HepG2 (cell line): ENCODE measurements around the gene NRL. TPM values are rescaled to one million over a fixed set of nuclear protein-coding genes. Genes with fewer than 3 reads are reported as not detected.
A peak's percentile ranks its signal among the peaks of the same experiment; 100 is the strongest.

Experiments
- ARNT ChIP-seq: fragments of 450-650 bp; IDR thresholded peaks from 2 replicates; pipeline ENCODE4 v1.6.1; 2017
- CBX1 ChIP-seq: IDR thresholded peaks from one replicate; pipeline ENCODE4 v1.6.1; 2016; ENCODE audit warnings: antibody characterized with exemption, low read depth
- ELF4 ChIP-seq: sonication (generic); formaldehyde crosslinking; IDR thresholded peaks from 2 replicates; pipeline ENCODE4 v1.5.0; 2020; ENCODE audit warnings: missing genetic modification reagents, mild to moderate bottlenecking, moderate library complexity, borderline replicate concordance
- IKZF1 ChIP-seq: fragments of 450-650 bp; IDR thresholded peaks from 2 replicates; pipeline ENCODE4 v1.7.1; 2016
- ISL2 ChIP-seq: sonication (generic); formaldehyde crosslinking; IDR thresholded peaks from 2 replicates; pipeline ENCODE4 v1.5.0; 2020; ENCODE audit warnings: missing genetic modification reagents
- MXI1 ChIP-seq: IDR thresholded peaks from 3 replicates; pipeline ENCODE4 v1.6.1; 2012; ENCODE audit warnings: low read depth, low read length, inconsistent platforms, borderline replicate concordance
- SCMH1 ChIP-seq: sonication (generic); formaldehyde crosslinking; IDR thresholded peaks from 2 replicates; pipeline ENCODE4 v1.9.0; 2021; ENCODE audit warnings: missing genetic modification reagents, mild to moderate bottlenecking, borderline replicate concordance
- SYNCRIP ChIP-seq: fragments of 200-400 bp; formaldehyde crosslinking; IDR thresholded peaks from 2 replicates; pipeline ENCODE4 v1.6.1; 2018; ENCODE audit warnings: mild to moderate bottlenecking, low read depth, low read length; ENCODE audit not compliant: insufficient read depth
- TBX3 ChIP-seq: fragments of 450-650 bp; IDR thresholded peaks from 2 replicates; pipeline ENCODE4 v1.6.1; 2017; ENCODE audit warnings: antibody characterized with exemption, mild to moderate bottlenecking, inconsistent platforms, borderline replicate concordance
- THAP11 ChIP-seq: IDR thresholded peaks from 2 replicates; pipeline ENCODE4 v1.6.1; 2016; ENCODE audit warnings: missing biosample characterization, missing genetic modification reagents
- ZNF274 ChIP-seq: sonication (generic); formaldehyde crosslinking; IDR thresholded peaks from 2 replicates; pipeline ENCODE4 v1.5.1; 2020; ENCODE audit warnings: mild to moderate bottlenecking, missing genetic modification reagents
- ZNF30 ChIP-seq: sonication (generic); formaldehyde crosslinking; IDR thresholded peaks from 2 replicates; pipeline ENCODE4 v1.5.0; 2020; ENCODE audit warnings: mild to moderate bottlenecking, missing genetic modification reagents
- ZNF350 ChIP-seq: sonication (generic); formaldehyde crosslinking; IDR thresholded peaks from 2 replicates; pipeline ENCODE4 v1.4.0; 2020; ENCODE audit warnings: mild to moderate bottlenecking, low read depth, missing genetic modification reagents, borderline replicate concordance
- polyA plus RNA-seq, 8 experiments: library from polyadenylated mRNA; depleted of rRNA in 3 of 8; stranded (reverse) in 7 of 8; unstranded in 1 of 8; fragments of >200 nt; fragmentation: Illumina TruSeq in 4 of 8; extraction: Trizol in 4 of 8; gene quantifications; 2 replicates each; pipeline versions ENCODE4 v1.2.1 to v1.2.3, GENCODE V29; 2011 to 2016; ENCODE audit warnings: low read depth in 4 of 8, missing spikeins in 1 of 8, mixed read lengths in 1 of 8; ENCODE audit not compliant: insufficient read depth in 1 of 8
- total RNA-seq, 5 experiments: library from RNA; depleted of rRNA; stranded (reverse); fragments of >200 nt; fragmentation: Illumina TruSeq; extraction: Trizol; gene quantifications; 2 replicates each; pipeline ENCODE4 v1.2.3, GENCODE V29; 2016; ENCODE audit warnings: low read depth in 1 of 5
- TF ChIP-seq, protein P1 (sequence below): sonication (generic); formaldehyde crosslinking; IDR thresholded peaks from 2 replicates; pipeline ENCODE4 v1.5.0; 2020; ENCODE audit warnings: missing genetic modification reagents, mild to moderate bottlenecking, borderline replicate concordance
- TF ChIP-seq, protein P2 (sequence below): sonication (generic); formaldehyde crosslinking; IDR thresholded peaks from 2 replicates; pipeline ENCODE4 v1.4.0; 2020; ENCODE audit warnings: missing genetic modification reagents, borderline replicate concordance
- TF ChIP-seq, protein P3 (sequence below): sonication (generic); formaldehyde crosslinking; conservative IDR thresholded peaks from 2 replicates; pipeline ENCODE4 v1.4.0; 2020; ENCODE audit warnings: missing genetic modification reagents
- TF ChIP-seq, protein P4 (sequence below): sonication (generic); formaldehyde crosslinking; IDR thresholded peaks from 2 replicates; pipeline ENCODE4 v1.4.0; 2020; ENCODE audit warnings: missing genetic modification reagents
- TF ChIP-seq, protein P5 (sequence below): IDR thresholded peaks from 2 replicates; pipeline ENCODE4 v1.6.1; 2016; ENCODE audit warnings: low read depth, borderline replicate concordance

NRL gene
- total and polyA plus RNA-seq, 2 of the 13 experiments (the other 11 are each of a cell fraction or from before 2014, with no cell fraction given): 2.5 to 4.7 TPM

DNA sequence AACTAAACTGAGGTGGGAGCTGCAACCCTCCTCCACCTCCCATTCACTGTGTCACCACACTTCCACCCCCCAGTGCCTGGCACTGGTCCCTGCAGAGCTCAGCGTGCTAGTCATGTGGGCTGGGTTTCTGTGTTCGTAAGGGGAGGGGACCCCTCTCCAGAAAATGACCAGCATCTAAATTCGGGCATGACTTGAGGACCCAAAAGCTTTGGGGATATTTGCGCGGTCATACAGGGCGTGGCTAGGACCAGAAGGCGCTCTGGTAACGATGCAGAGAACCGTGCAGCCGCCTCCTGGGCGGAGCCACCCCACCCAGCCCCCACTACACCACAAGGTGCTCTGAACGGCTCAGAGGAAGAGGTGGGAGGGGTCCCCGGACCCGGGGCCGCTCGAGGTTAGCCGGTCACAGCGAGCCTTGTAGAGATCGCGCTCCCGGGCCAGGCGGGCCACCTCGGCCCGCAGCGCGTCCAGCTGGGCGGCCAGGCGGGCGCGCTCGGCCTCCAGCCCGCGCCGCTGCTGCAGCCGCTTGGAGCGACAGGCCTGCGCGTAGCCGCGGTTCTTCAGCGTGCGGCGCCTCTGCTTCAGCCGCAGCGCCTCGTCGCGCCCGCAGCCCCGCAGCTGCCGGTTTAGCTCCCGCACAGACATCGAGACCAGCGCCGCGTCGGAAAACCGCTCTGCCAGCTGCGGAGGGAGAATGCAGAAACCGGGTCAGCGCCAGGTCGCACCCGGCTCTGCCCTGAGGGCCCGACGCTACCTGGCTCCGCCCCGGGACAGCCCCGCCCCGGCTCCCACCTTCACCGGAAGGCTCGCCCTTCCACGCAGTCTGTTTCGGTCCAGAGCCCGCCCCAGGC, 33.6 kb downstream of the NRL start (continued):
- TF ChIP-seq, protein P1, sequence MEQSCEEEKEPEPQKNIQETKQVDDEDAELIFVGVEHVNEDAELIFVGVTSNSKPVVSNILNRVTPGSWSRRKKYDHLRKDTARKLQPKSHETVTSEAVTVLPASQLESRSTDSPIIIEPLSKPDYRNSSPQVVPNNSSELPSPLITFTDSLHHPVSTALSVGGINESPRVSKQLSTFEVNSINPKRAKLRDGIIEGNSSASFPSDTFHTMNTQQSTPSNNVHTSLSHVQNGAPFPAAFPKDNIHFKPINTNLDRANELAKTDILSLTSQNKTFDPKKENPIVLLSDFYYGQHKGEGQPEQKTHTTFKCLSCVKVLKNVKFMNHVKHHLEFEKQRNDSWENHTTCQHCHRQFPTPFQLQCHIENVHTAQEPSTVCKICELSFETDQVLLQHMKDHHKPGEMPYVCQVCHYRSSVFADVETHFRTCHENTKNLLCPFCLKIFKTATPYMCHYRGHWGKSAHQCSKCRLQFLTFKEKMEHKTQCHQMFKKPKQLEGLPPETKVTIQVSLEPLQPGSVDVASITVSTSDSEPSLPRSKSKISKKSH (CRISPR knock-in tag): peak; percentile 54; the same call in 1 of the 2 replicates
- TF ChIP-seq THAP11 (peak; percentile 30; the same call in 1 of the 2 replicates), ARNT (no peak), ZNF30 (CRISPR knock-in tag) (peak; percentile 49), IKZF1 (no peak), CBX1 (peak; percentile 3), SYNCRIP (no peak), MXI1 (no peak; the same call in 2 of the 3 replicates), TBX3 (no peak), ZNF274 (CRISPR knock-in tag) (peak; percentile 21; the same call in 1 of the 2 replicates), SCMH1 (no peak), ZNF350 (CRISPR knock-in tag) (peak; percentile 39; the same call in 1 of the 2 replicates), ELF4 (CRISPR knock-in tag) (no peak), ISL2 (0 out of 2 replicates have a peak, but pooled peaks have one; percentile 57)
- TF ChIP-seq, protein P2, sequence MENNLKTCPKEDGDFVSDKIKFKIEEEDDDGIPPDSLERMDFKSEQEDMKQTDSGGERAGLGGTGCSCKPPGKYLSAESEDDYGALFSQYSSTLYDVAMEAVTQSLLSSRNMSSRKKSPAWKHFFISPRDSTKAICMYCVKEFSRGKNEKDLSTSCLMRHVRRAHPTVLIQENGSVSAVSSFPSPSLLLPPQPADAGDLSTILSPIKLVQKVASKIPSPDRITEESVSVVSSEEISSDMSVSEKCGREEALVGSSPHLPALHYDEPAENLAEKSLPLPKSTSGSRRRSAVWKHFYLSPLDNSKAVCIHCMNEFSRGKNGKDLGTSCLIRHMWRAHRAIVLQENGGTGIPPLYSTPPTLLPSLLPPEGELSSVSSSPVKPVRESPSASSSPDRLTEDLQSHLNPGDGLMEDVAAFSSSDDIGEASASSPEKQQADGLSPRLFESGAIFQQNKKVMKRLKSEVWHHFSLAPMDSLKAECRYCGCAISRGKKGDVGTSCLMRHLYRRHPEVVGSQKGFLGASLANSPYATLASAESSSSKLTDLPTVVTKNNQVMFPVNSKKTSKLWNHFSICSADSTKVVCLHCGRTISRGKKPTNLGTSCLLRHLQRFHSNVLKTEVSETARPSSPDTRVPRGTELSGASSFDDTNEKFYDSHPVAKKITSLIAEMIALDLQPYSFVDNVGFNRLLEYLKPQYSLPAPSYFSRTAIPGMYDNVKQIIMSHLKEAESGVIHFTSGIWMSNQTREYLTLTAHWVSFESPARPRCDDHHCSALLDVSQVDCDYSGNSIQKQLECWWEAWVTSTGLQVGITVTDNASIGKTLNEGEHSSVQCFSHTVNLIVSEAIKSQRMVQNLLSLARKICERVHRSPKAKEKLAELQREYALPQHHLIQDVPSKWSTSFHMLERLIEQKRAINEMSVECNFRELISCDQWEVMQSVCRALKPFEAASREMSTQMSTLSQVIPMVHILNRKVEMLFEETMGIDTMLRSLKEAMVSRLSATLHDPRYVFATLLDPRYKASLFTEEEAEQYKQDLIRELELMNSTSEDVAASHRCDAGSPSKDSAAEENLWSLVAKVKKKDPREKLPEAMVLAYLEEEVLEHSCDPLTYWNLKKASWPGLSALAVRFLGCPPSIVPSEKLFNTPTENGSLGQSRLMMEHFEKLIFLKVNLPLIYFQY: peak; percentile 64; the same call in 1 of the 2 replicates
- TF ChIP-seq, protein P3, sequence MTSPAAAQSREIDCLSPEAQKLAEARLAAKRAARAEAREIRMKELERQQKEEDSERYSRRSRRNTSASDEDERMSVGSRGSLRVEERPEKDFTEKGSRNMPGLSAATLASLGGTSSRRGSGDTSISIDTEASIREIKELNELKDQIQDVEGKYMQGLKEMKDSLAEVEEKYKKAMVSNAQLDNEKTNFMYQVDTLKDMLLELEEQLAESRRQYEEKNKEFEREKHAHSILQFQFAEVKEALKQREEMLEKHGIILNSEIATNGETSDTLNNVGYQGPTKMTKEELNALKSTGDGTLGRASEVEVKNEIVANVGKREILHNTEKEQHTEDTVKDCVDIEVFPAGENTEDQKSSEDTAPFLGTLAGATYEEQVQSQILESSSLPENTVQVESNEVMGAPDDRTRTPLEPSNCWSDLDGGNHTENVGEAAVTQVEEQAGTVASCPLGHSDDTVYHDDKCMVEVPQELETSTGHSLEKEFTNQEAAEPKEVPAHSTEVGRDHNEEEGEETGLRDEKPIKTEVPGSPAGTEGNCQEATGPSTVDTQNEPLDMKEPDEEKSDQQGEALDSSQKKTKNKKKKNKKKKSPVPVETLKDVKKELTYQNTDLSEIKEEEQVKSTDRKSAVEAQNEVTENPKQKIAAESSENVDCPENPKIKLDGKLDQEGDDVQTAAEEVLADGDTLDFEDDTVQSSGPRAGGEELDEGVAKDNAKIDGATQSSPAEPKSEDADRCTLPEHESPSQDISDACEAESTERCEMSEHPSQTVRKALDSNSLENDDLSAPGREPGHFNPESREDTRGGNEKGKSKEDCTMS (CRISPR knock-in tag): no peak
- TF ChIP-seq, protein P4, sequence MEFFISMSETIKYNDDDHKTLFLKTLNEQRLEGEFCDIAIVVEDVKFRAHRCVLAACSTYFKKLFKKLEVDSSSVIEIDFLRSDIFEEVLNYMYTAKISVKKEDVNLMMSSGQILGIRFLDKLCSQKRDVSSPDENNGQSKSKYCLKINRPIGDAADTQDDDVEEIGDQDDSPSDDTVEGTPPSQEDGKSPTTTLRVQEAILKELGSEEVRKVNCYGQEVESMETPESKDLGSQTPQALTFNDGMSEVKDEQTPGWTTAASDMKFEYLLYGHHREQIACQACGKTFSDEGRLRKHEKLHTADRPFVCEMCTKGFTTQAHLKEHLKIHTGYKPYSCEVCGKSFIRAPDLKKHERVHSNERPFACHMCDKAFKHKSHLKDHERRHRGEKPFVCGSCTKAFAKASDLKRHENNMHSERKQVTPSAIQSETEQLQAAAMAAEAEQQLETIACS (CRISPR knock-in tag): peak; percentile 82
- TF ChIP-seq, protein P5, sequence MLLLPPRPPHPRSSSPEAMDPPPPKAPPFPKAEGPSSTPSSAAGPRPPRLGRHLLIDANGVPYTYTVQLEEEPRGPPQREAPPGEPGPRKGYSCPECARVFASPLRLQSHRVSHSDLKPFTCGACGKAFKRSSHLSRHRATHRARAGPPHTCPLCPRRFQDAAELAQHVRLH: no peak; the same call in 1 of the 2 replicates
